A549 (cell line): ENCODE results near the gene UNC119B.

ENCODE experiments used
- ATOH8 ChIP-seq: fragments of 250-450 bp; sonication (Bioruptor Pico); IDR thresholded peaks from 2 replicates; pipeline ENCODE4 v1.5.0; 2020; ENCODE audit warnings: low read depth, mild to moderate bottlenecking, moderate library complexity
- CHD4 ChIP-seq: fragments of 200-600 bp; sonication (generic); IDR thresholded peaks from 2 replicates; pipeline ENCODE4 v1.6.1; 2016; ENCODE audit warnings: antibody characterized with exemption, mild to moderate bottlenecking, borderline replicate concordance
- CTCF ChIP-seq: fragments of >200 bp; sonication (Bioruptor Twin); formaldehyde crosslinking; IDR thresholded peaks from 3 replicates; pipeline ENCODE4 v1.5.1; 2016
- EHMT2 ChIP-seq: fragments of 200-600 bp; sonication (generic); IDR thresholded peaks from 2 replicates; pipeline ENCODE4 v1.6.1; 2016; ENCODE audit warnings: antibody characterized with exemption, low read depth, mild to moderate bottlenecking, moderate library complexity
- EP300 ChIP-seq, 2 experiments: fragments of >200 bp; sonication (Bioruptor Twin); formaldehyde crosslinking; IDR thresholded peaks; 2 replicates in 1 of 2; 3 replicates in 1 of 2; pipeline ENCODE4 v1.6.1; 2016 to 2017
- MAZ ChIP-seq: fragments of 150-350 bp; IDR thresholded peaks from 2 replicates; pipeline ENCODE4 v1.6.1; 2014; ENCODE audit warnings: antibody characterized with exemption, low read depth, low read length, borderline replicate concordance
- POLR2A ChIP-seq: IDR thresholded peaks from 2 replicates; pipeline ENCODE4 v1.6.1; 2012; ENCODE audit warnings: mild to moderate bottlenecking, low read length
- RAD21 ChIP-seq, 2 experiments: fragments of >200 bp in 1 of 2; sonication (Bioruptor Twin) in 1 of 2; formaldehyde crosslinking in 1 of 2; IDR thresholded peaks in 1 of 2; conservative IDR thresholded peaks in 1 of 2; 2 replicates in 1 of 2; 3 replicates in 1 of 2; pipeline ENCODE4 v1.6.1; 2012 to 2018; ENCODE audit warnings: inconsistent platforms in 1 of 2
- RFX5 ChIP-seq: fragments of 450-650 bp; IDR thresholded peaks from 2 replicates; pipeline ENCODE4 v1.7.1; 2014; ENCODE audit warnings: antibody characterized with exemption, mild to moderate bottlenecking, moderate library complexity
- SMC3 ChIP-seq: fragments of >200 bp; sonication (Bioruptor Twin); formaldehyde crosslinking; IDR thresholded peaks from 3 replicates; pipeline ENCODE4 v1.6.1; 2018; ENCODE audit warnings: inconsistent platforms
- TFCP2L1 ChIP-seq: fragments of 250-450 bp; sonication (Bioruptor Pico); IDR thresholded peaks from 2 replicates; pipeline ENCODE4 v1.5.0; 2021; ENCODE audit warnings: mild to moderate bottlenecking
- USF2 ChIP-seq: fragments of 450-650 bp; IDR thresholded peaks from 2 replicates; pipeline ENCODE4 v1.6.1; 2014; ENCODE audit warnings: antibody characterized with exemption
- ZFP36 ChIP-seq: fragments of 450-650 bp; IDR thresholded peaks from 2 replicates; pipeline ENCODE4 v1.6.1; 2014; ENCODE audit warnings: borderline replicate concordance; ENCODE audit not compliant: partially characterized antibody

GRCh38 chr12:120702637-120703036, 7.6 kb upstream of the UNC119B start:
- TF ChIP-seq CTCF (no peak), EP300 (IDR thresholded peaks at IDR 0.05) (no peak), USF2 (no peak), SMC3 (no peak), RAD21 (conservative IDR thresholded peaks at IDR 0.05 in 1 of 2, IDR thresholded peaks at IDR 0.05 in 1 of 2) (no peak), ZFP36 (no peak), EHMT2 (no peak), MAZ (no peak), TFCP2L1 (no peak), POLR2A (no peak), CHD4 (no peak), RFX5 (no peak), ATOH8 (CRISPR knock-in tag) (no peak)
